HG03571 (cell line): ENCODE results near the gene SMNDC1.
"Not testable (repeated sequence)": the region's sequence is repeated elsewhere in the genome, so short reads cannot be mapped to it uniquely, and the experiment has no call there.

Source experiments
- ATAC-seq: cut with Tn5 transposase; IDR thresholded peaks from one replicate; pipeline ENCODE4 v1.9.1; 2021; ENCODE audit not compliant: unreplicated experiment

Gene SMNDC1

GRCh38 chr10:110285501-110285900, 19.2 kb downstream of the SMNDC1 start:
- no peak for ATAC-seq

DNA sequence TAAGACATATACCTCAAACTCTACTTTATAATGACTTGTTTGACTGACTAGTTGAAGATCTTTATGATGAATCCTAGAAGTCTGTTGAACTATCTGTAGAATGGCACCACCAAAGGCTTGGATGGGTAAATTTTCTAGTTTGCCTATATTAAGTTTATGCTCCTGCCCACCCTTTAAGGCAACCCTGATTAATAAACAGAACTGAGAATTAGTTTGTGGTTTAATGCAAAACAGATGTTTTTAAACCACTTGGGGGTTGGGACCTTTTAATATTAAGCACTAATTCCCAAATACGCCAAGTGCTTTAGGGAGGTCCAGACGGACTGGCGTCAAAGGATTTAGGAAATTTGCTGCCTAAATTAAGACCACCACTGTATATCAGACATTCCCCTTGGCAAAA, 20.5 kb downstream of the SMNDC1 start:
- no peak for ATAC-seq

DNA sequence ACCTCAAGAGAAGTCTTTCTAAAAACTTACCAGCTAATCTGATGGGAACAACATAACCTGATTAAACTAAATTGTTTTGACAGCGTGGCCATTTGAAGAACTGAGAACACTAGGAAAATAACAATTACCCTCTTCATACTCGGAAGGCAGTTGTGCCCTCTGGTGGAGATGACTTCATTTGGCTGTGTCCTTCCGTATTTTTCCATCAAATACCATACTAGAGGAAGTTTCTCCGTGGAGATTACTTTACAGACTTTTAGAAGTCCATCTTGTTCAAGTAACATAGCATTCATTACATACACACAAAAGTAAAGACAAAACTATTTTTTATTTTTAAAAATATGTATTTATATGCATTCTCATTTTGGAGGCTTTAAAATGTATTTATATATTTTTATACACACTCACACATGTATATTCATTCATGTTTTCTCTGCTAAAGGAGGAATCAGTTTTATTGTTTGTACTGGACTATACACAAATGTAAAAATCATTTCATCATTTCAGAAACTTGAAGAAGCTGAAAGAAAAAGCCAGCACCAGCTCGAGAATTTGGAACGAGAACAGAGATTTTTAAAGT, 25.2 kb downstream of the SMNDC1 start:
- ATAC-seq, result no peak

DNA sequence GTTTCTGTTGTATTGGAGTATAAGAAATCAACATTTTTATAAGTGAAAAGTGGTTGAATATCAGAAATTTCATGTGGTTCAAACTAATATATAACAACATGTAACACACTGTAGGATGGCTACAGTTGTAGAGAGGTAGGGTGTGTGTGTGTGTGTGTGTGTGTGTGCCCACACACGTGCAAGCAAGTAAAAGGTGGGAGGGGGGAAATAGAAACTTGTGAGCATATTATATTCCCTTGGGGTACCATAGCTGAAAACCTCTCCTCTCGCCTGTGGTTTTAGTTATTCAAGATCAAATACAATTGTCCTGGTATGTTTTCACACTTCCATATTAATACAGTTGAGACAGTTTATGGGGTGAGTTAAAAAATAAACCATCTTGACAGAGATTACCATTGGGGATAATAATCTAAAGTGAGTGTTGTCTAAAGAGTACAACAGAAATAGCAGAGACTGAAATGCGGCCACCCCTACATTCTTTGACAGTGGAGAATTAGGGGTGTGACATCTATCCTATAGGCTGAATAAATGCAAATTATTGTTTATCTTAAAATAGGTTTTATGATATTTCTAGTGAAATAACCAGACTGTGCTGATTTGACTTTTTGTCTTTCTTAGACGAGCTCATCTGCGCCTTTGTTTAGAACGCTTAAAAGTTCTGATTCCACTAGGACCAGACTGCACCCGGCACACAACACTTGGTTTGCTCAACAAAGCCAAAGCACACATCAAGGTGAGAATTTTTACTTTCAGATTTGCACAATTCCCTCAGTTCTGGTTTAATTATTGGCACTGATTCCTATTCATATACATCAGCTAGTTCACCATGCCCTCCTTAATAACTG, 25.9 kb downstream of the SMNDC1 start:
- ATAC-seq, result no peak

DNA sequence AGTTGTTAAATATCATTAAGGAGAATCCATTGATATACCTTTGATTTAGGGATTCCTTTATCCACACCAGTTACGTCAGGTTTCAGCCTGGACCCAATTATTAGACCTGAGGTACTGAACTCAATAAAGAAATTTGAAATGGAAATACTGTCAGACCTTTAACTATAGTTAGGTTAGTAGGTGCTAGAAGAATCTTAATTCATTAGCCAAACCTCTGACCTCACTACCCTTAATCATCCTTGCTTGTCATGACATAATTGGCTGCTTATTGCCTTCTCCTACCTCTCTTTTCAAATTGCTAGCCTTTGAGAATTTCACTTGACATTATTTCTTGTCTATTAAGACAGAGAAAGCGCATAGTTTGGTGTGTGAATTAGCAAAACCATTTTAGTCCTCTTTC, 27.1 kb downstream of the SMNDC1 start:
- no peak for ATAC-seq

DNA sequence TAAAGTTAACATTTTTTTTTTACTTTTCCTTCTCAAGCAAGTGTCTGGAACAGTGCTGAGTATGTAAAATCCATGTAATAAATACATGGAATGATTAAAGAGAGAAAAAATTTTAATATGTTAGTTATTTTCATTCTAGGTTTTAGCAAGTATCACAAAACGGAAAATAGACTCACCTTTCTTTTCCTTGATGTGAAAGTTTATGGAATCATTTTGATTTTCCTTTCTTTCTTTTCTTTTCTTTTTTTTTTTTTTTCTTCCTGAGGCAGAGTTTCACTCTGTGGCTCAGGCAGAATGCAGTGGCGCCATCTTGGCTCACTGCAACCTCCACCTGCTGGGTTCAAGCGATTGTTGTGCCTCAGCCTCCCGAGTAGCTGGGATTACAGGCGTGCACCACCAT, 28.1 kb downstream of the SMNDC1 start:
- ATAC-seq, result no peak

DNA sequence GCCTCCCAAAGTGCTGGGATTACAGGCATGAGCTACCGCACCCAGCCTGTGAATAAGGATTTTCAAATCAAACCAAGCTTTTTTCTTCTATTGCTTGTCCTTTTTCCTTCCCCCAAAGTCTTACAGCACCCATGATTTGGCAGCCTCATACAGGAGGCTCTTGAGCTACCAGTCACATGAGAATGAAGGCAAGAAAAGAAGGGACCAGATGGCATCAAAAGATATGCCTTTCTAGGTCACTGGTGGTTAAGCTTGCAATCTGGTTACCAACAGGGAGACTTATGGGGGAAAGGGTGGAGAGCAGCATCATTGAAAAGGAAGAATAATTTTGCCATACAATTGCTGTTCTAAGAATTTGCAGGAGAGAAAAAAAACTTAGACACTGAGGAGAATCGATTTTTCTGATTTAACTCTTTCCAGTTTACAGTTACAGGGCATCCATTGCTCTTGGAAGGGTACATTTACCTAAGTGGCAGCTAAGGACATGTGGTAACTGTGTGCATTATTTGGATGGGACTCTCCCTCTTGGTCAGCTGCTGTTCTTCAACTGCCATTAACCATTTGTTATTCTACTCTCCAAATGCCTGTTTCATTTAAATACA, 29.5 kb downstream of the SMNDC1 start:
- ATAC-seq, result no peak

- no peak for ATAC-seq
Observed at GRCh38 chr10:110274647-110275046, 30.1 kb downstream of the SMNDC1 start.

DNA sequence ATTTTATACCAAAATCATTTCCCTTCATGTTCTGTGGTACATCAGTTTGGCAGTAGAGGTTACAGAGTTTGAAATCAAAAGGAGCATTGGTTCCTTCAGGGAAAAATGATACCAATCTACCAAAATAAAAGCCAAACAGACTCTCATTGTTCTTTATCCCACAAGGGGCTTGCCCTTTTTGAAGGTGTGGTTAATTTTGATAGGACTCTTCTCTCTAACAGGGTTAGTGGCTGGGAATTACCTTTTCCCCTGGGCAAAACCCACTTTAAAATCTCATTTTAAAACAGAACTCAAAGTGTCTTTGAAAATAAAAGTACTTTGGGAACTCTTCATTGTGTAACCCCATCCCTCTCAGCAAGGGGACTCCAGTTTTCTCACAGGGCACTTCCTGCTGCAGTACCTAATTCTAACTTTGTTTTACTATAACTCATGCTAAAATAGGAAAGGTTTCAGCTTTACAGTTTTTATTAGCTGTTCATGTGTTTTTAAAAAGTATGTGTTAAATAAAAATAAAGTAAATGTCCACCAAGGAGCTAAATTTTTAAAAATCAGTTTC, 30.6 kb downstream of the SMNDC1 start:
- ATAC-seq, result no peak

- ATAC-seq, result no peak
Observed at GRCh38 chr10:110273474-110273873, 31.2 kb downstream of the SMNDC1 start.

GRCh38 chr10:110272995-110273394, 31.7 kb downstream of the SMNDC1 start:
- not testable (repeated sequence) for ATAC-seq

DNA sequence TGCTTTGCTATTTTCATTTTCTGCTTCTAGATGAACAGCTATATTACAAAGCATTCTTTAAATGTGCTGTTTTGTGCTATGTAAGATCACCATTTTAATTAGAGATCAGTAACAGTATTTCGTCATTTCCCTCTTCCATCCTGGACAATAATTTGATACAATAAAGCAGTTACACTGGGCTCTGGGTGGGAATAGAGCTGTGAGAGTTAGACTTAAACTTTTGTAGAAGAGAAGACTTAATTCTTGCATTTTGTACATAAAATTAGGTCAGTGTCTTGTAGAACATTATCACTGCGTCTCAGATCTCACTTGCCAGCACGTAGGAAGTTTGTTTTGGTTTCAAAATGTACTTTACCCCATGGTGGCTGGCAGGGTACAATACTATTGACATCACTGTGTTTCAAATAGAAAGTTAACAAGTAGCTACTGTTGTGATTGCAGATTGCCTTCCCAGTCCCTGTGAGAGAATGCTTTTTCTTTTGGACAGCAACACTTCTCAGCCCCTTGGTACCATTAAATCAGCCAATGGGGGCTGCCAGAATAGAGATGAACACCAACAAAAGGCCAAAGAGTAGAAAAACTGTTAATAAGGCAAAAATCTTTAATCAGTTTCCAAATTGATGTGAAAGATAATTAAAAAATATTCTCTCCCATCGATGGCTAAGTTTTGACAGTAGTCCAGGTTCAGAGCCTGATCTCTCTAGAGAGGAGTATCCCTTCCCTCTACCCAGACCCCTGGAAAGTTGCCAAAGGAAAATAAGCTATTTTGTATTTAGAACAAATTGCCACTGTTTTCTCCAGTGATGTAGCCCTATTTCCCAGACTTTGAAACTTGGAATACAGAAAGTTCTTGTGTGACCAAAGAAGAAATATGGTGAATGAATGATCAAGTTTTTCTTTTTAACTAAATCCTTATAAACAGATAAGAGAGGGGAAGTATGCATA, 35.1 kb downstream of the SMNDC1 start:
- ATAC-seq, result peak; percentile 62

DNA sequence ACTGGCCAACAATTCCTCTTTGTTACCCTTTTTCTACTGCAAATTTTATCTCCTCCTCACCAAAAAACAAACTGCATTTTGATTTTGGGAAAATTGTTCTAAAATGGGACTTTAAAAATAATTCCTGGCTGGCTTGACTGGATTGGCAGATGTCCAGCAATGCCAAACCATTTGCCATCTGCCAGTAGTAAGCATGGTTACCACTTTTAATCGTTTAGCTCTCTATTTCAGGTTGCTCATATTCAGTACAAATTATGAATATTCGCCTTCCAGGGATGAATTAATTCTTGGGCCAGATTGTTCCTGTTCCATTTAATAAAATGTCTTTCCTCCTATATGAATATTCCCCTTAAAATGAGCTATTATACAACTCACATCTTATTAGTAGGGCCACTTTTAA, 35.7 kb downstream of the SMNDC1 start:
- ATAC-seq, result no peak

GRCh38 chr10:110268442-110268841, 36.3 kb downstream of the SMNDC1 start:
- no peak for ATAC-seq

- no peak for ATAC-seq
Observed at GRCh38 chr10:110267276-110267675, 37.4 kb downstream of the SMNDC1 start.

- no peak for ATAC-seq
Observed at GRCh38 chr10:110265573-110266193, 39.0 kb downstream of the SMNDC1 start.

DNA sequence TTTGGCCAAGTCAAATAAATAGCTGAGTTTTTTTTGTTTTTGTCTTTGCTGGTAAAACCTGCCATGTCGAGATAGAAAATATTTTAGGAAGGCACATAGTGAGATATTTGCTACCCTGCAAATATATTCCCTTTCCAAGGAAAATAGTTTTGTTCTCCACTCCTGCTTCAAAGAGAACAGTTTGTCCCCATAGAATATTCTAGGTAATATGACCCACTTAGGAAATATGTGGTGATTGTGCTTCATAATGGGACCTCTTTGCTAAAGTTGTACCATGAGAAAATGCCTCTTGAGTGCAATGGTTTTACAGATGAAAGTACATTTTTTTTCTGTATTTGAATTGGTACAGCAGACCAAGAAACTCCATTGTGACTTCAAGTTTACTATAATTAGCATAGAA, 41.6 kb downstream of the SMNDC1 start:
- ATAC-seq, result no peak

DNA sequence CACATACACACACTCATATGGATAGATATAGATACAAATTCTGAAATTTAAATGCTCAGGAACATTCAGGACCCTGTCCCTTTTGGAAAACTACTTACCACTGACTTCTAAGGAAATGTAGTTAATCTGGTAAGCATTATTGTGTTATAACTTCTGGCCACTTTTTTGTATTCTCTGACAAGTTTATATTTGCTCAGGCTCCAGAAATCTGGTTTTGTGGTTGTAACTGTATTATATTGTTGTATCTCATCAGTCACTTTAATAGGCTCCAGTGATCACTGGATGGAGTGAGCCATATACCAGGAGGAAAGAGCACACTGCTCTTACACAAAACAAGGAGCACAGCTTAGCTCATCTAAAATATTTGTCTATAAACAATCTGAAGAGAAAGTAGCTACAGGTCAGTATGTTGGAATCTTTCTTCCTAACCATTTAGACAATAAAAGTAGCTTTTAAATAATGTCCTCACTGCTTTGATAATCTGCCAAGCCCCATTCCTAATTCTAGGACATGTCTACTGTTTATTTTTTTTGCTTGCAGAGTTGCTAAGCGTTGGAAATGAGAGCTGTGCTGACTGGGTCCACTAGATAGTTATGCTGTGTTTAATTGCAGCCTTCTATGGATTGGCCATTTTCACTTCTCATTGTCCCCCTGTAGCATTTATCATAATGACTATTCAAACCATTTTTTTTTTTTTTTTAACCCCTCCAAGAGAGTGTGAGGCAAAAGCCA, 43.8 kb downstream of the SMNDC1 start:
- ATAC-seq, result no peak

- no peak for ATAC-seq
Observed at GRCh38 chr10:110259317-110259716, 45.4 kb downstream of the SMNDC1 start.

GRCh38 chr10:110258542-110258941, 46.2 kb downstream of the SMNDC1 start:
- no peak for ATAC-seq
